Activated CD8-positive, alpha-beta T cell treated with anti-CD3 and anti-CD28 coated beads, Interleukin-2, amount 10 ng/mL, durations not matched to agents 7 days and 5 days (primary cell): ENCODE data around the gene KCNA5. TPM values are rescaled to one million over a fixed set of nuclear protein-coding genes. Genes with fewer than 3 reads are reported as not detected.

Experiments used
- ATAC-seq: fragments of 150-1000 bp; cut with Tn5 transposase; one replicate; pipeline ENCODE4 v1.10.0; 2021; ENCODE audit warnings: moderate library complexity
- CTCF ChIA-PET: fragments of 350-600 bp; sonication (Branson Sonifier 250); formaldehyde crosslinking; loops from one replicate; lab custom pipeline; 2021; ENCODE audit warnings: antibody characterized with exemption; lab: Charles Lee
- POLR2A ChIA-PET: fragments of 350-600 bp; sonication (Branson Sonifier 250); formaldehyde crosslinking; loops from one replicate; lab custom pipeline; 2021; ENCODE audit warnings: antibody characterized with exemption; lab: Charles Lee
- DNase-seq: peaks from one replicate; pipeline ENCODE4 v3.0.0-alpha.2; 2020
- H3K27ac Mint-ChIP-seq: one replicate; pipeline ENCODE4 v1.8.0; 2021; ENCODE audit warnings: mild to moderate bottlenecking, mixed read lengths
- H3K27me3 Mint-ChIP-seq: one replicate; pipeline ENCODE4 v1.8.0; 2021; ENCODE audit warnings: low read depth, mixed read lengths
- H3K36me3 Mint-ChIP-seq: one replicate; pipeline ENCODE4 v1.8.0; 2021; ENCODE audit warnings: low read depth, mixed read lengths
- H3K4me1 Mint-ChIP-seq: one replicate; pipeline ENCODE4 v1.8.0; 2021; ENCODE audit warnings: low read depth, mixed read lengths
- H3K4me3 Mint-ChIP-seq: one replicate; pipeline ENCODE4 v1.8.0; 2021; ENCODE audit warnings: mild to moderate bottlenecking, mixed read lengths
- H3K9me3 Mint-ChIP-seq: one replicate; pipeline ENCODE4 v1.8.0; 2022; ENCODE audit warnings: mixed read lengths; ENCODE audit not compliant: insufficient read depth
- total RNA-seq, 2 experiments: library from RNA; stranded (reverse); gene quantifications; one replicate each; pipeline ENCODE4 v1.2.3, GENCODE V29; 2021

The KCNA5 gene
- total RNA-seq, 2 experiments from 2014 or later = not detected

DNA sequence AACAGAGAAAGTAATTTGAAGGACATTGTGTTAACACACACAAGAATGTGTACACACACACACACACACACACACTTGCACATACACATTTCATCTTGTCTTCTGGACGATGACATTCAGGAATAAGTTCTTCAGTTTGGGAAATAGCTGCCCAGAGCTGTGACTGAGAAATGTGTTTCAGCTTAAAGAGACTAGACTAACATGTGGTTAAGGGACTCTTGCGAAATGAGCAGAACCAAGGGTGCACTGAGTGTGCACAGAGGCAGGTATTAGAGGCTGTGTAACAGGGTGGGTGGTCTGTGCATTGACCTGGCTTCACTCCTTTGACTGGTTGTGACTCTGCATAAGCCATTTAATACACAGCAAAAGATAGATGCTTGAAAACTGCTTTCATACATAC is 29.4 kb upstream of the KCNA5 start:
- H3K36me3 Mint-ChIP-seq = no peaks in the 10 kb centered on the region
- CTCF ChIA-PET = interaction anchor here (0.6 to 1.0 kb wide), 2 partner anchors 8 to 158 kb away, joined by 3 to 5 read pairs; no protein-coding TSS in a partner anchor
- H3K27ac Mint-ChIP-seq = no peak overlapping the region
- no peak for DNase-seq
- no peak overlapping the region for H3K4me3 Mint-ChIP-seq
- ATAC-seq = no peak
- H3K27me3 Mint-ChIP-seq = peaks cover 14% of the 10 kb centered on the region
- H3K9me3 Mint-ChIP-seq = no peaks in the 10 kb centered on the region
- H3K4me1 Mint-ChIP-seq = no peaks in the 10 kb centered on the region
- POLR2A ChIA-PET = no interaction called here

DNA sequence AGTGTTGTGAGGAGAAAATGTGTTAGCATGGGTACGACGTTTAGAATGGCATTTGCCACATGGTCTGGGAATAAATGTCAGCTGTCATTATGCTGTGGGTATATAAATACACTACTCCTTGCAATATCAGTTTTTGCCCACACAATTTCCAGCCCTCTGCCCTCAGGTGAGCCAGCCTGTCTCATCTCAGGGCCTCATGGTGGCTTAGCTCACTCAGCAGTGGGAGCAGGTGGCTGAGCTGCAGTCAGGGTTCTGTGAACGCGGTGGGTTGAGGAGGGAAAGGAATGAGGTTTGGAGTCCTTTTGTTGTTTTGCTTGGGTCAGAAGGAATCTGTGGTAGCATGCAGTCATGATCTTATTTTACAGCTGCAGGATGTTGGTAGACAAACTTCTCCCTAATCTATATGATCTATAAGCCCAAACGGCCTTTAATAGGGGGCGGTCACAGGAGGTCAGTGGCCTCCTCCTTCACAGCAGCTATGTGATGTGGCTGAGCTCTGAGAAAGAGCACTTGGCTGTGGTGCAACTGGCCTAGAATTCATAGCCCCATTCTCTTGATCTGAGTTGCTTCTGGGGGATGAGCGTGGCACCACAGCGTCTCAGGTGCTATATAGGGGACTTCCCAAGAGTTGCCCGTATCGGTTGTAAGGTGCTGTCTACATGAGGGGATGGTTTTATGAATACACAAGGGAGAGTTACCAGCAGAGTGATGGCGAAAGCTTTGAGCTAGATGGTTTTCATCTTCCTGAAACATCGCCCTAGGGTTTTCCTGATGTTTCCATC is 27.8 kb upstream of the KCNA5 start:
- Mint-ChIP-seq H3K27me3 (peaks cover 13% of the 10 kb centered on the region), H3K36me3 (no peaks in the 10 kb centered on the region), H3K27ac (no peak overlapping the region), H3K4me3 (no peak overlapping the region), H3K9me3 (no peaks in the 10 kb centered on the region), H3K4me1 (no peaks in the 10 kb centered on the region)
- no peak for DNase-seq
- POLR2A ChIA-PET = no interaction called here
- ATAC-seq = no peak
- CTCF ChIA-PET = interaction anchor here (0.7 kb wide), 1 partner anchor 161 kb away, joined by 3 read pairs; no protein-coding TSS in a partner anchor

DNA sequence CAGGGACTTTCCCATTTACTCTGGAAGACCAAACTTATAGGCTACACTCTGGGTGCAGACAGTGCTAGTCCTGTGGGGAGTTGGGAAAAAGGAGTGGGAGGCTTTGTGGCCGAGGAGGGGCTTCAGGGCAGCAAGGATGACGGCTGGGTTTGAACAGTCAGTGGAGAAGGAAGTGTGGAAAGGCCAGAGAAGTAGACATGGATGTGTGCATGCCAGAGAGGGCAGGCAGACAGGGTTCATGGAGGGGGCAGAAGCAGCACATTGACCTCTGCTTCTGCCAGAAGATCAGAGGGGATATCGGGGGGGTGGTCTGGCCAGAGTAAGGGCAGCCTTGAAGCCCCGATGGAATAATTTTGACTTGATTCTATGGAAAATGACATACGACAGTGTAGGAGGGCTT is 27.2 kb upstream of the KCNA5 start:
- H3K27me3 Mint-ChIP-seq = peaks cover 13% of the 10 kb centered on the region
- ATAC-seq (no peak), DNase-seq (no peak)
- no peaks in the 10 kb centered on the region for H3K36me3 Mint-ChIP-seq
- no peak overlapping the region for H3K27ac Mint-ChIP-seq
- ChIA-PET CTCF (no interaction called here), POLR2A (no interaction called here)
- no peaks in the 10 kb centered on the region for H3K4me1 Mint-ChIP-seq
- H3K4me3 Mint-ChIP-seq = no peak overlapping the region
- no peaks in the 10 kb centered on the region for H3K9me3 Mint-ChIP-seq

DNA sequence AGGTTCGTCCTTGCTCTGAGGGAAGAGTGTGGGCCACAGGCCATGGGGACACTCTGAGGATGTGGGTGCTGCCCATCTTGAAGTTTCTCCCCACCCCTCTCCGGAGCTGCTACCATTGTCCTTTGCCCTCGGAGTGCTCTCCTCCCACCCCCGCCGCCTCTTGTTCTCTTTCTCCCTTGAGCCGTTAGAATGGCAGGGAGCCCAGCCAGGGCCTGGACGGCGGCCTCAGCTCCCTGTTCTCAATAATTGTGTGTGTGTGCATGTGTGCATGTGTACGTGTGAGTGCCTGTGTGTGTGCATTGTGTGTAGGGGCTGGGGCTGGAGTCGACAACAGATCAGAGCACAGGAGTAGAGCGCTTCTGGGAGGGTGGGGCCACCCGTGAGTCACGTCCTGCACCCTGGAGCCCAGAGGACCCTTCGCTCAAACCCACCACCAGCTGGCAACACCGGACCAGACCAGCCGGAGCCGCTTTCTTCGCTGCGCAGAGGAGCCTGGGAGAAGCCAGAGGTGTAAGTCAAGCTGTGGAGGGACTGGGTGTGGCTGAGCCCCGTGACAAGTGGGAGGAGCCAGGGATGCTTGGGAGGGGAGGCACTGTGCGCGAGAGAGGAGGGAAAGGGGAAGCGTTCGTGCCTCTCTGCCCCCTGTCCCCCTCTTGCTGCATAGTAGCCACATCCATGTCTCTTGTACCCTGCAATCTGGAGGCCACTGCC is 25.9 kb upstream of the KCNA5 start:
- DNase-seq = no peak
- Mint-ChIP-seq H3K4me3 (no peak overlapping the region), H3K27me3 (peaks cover 6% of the 10 kb centered on the region), H3K36me3 (no peaks in the 10 kb centered on the region), H3K27ac (no peak overlapping the region), H3K4me1 (no peaks in the 10 kb centered on the region), H3K9me3 (no peaks in the 10 kb centered on the region)
- ChIA-PET POLR2A (no interaction called here), CTCF (no interaction called here)
- ATAC-seq = no peak

DNA sequence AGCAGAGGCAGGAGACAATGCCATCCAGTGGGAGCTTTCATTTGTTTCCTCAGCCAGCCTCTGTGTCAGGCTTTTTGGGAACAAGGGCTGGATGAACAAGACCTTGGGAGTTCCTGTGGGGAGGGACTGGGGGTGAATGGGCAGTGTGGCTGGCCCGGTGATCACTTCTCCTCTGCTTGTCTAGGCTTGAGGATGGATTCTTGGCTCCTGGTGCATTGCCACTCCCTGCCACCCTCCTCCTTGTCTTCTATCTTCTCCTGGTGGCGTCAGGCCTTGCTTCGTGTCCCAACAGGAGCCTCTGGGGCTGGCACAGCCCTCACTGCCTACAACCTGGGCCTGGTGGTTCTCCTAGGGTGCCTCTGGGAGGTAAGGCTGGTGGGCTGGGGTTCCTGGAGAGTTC is 25.0 kb upstream of the KCNA5 start:
- Mint-ChIP-seq H3K4me3 (no peak overlapping the region), H3K9me3 (no peaks in the 10 kb centered on the region), H3K4me1 (no peaks in the 10 kb centered on the region), H3K27me3 (peaks cover 2% of the 10 kb centered on the region), H3K36me3 (no peaks in the 10 kb centered on the region), H3K27ac (no peak overlapping the region)
- no peak for DNase-seq
- ChIA-PET POLR2A (no interaction called here), CTCF (no interaction called here)
- no peak for ATAC-seq

DNA sequence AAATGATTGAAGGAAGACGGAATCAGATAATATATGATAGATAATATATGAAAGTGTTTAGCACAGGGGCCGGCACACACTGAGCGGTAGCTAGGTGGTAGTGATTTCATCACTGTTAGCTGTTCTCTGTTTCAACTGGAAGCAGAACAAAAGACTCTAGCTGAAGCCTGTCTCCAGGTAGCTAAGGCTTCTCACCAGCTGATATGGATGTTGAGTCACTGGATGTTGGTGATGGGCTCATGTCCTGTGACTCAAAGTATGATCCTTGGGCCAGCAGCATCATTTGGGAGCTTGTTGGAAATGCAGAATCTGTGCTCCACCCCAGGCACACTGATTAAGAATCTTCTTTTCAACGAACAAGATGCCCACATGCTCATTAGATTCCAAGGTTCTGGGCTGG is 21.7 kb upstream of the KCNA5 start:
- no peak for ATAC-seq
- no peaks in the 10 kb centered on the region for H3K9me3 Mint-ChIP-seq
- no peak overlapping the region for H3K4me3 Mint-ChIP-seq
- no peaks in the 10 kb centered on the region for H3K4me1 Mint-ChIP-seq
- peaks cover 2% of the 10 kb centered on the region for H3K27me3 Mint-ChIP-seq
- CTCF ChIA-PET = interaction anchor here (0.6 to 4.5 kb wide), 9 partner anchors 8 to 167 kb away, joined by 3 to 33 read pairs (median 3); no protein-coding TSS in a partner anchor
- POLR2A ChIA-PET = no interaction called here
- no peak for DNase-seq
- no peaks in the 10 kb centered on the region for H3K36me3 Mint-ChIP-seq
- no peak overlapping the region for H3K27ac Mint-ChIP-seq

DNA sequence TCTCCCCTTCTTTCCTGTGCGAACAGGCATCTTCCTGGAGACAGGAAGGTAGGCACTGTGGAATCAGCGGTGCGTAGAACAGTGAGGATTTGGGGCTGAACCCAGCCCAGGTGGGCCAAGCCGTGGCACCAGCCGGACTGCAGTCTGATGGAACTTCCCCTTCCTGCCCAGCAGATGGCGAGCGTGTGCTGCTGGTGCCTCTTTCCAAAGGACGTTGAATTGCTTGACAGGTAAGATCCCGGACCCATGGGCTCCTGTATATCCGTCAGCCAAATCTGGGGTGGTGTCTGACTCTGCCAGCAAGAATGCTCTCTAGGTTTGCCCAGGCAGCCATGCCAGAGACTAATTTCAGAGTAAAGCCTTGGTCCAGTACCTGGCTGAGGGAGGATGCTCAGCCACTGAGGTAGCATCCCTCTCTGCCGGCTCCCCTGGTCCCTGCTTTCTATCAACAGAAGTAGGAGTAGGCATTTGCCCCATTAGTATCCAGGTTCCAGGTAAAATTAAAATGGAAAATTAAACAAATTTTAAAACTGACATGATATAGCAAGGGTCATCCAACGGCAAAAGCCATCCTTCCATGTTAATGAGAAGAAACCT is 21.1 kb upstream of the KCNA5 start:
- H3K27ac Mint-ChIP-seq = no peak overlapping the region
- DNase-seq (peak; percentile 51), ATAC-seq (peak; percentile 64)
- no peaks in the 10 kb centered on the region for H3K4me1 Mint-ChIP-seq
- no peaks in the 10 kb centered on the region for H3K9me3 Mint-ChIP-seq
- ChIA-PET POLR2A (no interaction called here), CTCF (interaction anchor here (0.6 to 4.5 kb wide), 7 partner anchors 7 to 167 kb away, joined by 3 to 33 read pairs (median 3); no protein-coding TSS in a partner anchor)
- H3K4me3 Mint-ChIP-seq = no peak overlapping the region
- H3K27me3 Mint-ChIP-seq = peaks cover 2% of the 10 kb centered on the region
- H3K36me3 Mint-ChIP-seq = no peaks in the 10 kb centered on the region

DNA sequence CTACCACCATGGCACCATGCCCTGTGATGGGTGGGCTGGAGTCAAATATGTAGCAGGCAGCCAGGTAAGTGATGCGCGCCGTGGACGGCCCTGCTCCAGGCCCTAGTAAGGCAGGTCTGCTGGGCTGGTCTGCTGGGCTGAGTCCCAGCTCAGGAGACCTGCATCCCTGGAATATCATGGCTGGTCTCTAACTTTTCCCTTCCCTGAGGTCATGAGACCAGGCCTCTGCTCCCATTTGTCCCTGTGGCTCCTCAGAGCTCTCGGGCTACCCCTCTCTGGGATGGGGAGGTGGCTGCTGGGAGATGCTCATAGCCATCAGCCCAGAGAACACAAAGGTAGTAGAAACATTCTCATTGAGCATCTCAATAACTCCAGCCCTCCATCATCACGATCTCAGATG is 19.8 kb upstream of the KCNA5 start:
- ChIA-PET POLR2A (no interaction called here), CTCF (interaction anchor here (1.1 to 4.5 kb wide), 2 partner anchors 59 to 170 kb away, joined by 3 to 33 read pairs; no protein-coding TSS in a partner anchor)
- Mint-ChIP-seq H3K27ac (no peak overlapping the region), H3K4me3 (no peak overlapping the region), H3K4me1 (no peaks in the 10 kb centered on the region), H3K27me3 (peaks cover 2% of the 10 kb centered on the region), H3K36me3 (no peaks in the 10 kb centered on the region), H3K9me3 (no peaks in the 10 kb centered on the region)
- ATAC-seq = no peak
- DNase-seq = no peak

DNA sequence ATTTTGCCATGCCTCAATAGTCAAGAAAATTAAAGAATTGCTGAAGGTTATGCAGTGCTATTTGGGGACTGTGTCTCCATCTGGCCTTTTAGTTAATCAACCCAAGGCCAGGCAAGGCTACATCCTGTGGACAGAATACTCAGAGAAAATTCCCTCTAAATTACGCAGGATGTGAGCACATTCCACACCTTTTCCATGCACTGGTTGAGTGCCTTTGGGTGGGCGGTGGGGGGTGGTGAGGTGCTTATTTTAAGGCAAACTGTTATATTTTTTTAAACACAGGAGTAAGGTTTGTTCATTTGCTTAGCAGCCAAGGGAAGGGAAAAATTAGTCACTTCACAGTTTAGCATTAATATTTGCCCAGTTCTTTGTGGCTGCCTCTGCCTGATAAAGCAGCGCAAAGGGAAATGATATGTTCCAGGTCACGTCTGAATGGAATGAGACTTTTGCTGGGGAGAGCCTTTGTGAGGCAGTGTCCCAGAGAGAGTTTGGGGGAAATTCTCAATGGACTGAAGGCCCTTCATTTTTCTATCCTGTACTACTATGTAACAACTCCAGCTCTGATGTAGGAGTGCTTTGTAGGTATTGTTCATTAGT is 17.2 kb upstream of the KCNA5 start:
- Mint-ChIP-seq H3K27ac (no peak overlapping the region), H3K4me1 (no peaks in the 10 kb centered on the region), H3K27me3 (peaks cover 2% of the 10 kb centered on the region), H3K36me3 (no peaks in the 10 kb centered on the region), H3K4me3 (no peak overlapping the region), H3K9me3 (no peaks in the 10 kb centered on the region)
- DNase-seq (no peak), ATAC-seq (no peak)
- POLR2A ChIA-PET = no interaction called here
- CTCF ChIA-PET = interaction anchor here (1.7 kb wide), 1 partner anchor 57 kb away, joined by 4 read pairs; no protein-coding TSS in a partner anchor

DNA sequence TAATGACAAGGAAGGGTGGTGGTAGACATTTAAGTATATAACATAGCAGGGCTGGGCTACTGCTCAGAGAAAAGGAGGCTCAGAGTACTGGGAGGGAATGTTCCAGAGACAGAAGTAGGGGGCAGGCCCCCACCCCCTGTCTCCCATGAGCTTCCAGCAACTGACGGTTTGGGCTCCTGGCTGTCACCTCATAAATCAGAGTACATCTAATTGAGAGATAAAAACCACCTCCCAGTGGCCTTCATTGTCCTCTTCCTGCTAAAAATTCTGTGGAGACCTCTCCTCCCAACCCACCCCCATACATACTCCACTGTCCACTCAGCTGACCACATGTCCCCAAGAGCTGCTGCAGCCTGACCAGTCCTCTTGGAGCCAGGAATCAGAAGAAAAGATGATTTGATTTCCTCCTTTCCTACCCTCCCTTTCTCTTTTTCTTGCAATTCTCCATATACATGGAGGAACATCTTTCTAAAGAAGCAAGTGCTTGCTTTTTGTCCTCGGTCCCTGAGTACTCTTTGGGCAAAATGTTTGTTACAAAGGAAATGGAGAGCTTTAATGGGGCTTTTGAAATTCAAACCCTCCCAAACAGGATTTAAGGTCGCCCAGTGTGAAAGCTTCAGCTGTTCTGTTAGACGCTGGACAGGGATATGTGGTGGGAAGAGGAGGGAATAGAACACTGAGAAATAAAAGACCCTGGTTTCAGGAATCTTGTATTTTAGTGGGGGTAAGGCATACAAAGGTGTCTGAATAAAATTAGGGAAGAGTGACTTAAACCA is 16.4 kb upstream of the KCNA5 start:
- no peak overlapping the region for H3K4me3 Mint-ChIP-seq
- H3K9me3 Mint-ChIP-seq = no peaks in the 10 kb centered on the region
- CTCF ChIA-PET = no interaction called here
- POLR2A ChIA-PET = no interaction called here
- H3K27ac Mint-ChIP-seq = no peak overlapping the region
- H3K27me3 Mint-ChIP-seq = peaks cover 2% of the 10 kb centered on the region
- no peak for ATAC-seq
- DNase-seq = no peak
- H3K4me1 Mint-ChIP-seq = no peaks in the 10 kb centered on the region
- no peaks in the 10 kb centered on the region for H3K36me3 Mint-ChIP-seq

DNA sequence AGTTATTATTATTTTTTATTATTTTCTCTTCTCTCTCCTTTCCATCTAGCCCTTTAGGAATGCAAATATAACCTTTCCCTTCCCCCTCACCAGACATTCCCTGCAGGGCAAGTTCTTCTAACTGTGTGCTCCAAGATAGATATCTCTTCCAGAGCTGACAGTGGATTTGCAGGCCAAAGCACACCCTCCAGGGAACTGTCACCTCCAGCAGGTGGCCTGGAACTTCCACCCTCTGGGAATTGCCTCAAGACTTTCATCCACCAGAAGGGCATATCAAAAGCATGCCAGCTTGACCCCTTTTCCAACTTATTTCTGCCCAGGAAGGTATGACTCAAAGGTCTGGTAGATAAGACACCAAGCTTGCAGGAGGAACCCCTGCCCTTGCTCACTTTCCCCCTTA is 13.6 kb upstream of the KCNA5 start:
- no peaks in the 10 kb centered on the region for H3K9me3 Mint-ChIP-seq
- DNase-seq (no peak), ATAC-seq (no peak)
- no peak overlapping the region for H3K27ac Mint-ChIP-seq
- no peaks in the 10 kb centered on the region for H3K4me1 Mint-ChIP-seq
- CTCF ChIA-PET = interaction anchor here (0.7 to 0.8 kb wide), 2 partner anchors 8 to 174 kb away, joined by 3 read pairs; no protein-coding TSS in a partner anchor
- no peak overlapping the region for H3K4me3 Mint-ChIP-seq
- POLR2A ChIA-PET = no interaction called here
- no peaks in the 10 kb centered on the region for H3K36me3 Mint-ChIP-seq
- no peaks in the 10 kb centered on the region for H3K27me3 Mint-ChIP-seq
